Stimulated activated memory B cell treated with anti-CD40 and anti-IgM and Interleukin-4, amounts not matched to agents 10 μg/mL and 1 μg/mL and 100 μg/mL, for 72 hours (primary cell): ENCODE data around the gene BCKDK.
"Not testable (repeated sequence)": the region's sequence is repeated elsewhere in the genome, so short reads cannot be mapped to it uniquely, and the experiment has no call there.

ENCODE experiments used
- ATAC-seq: fragments of 150-1000 bp; cut with Tn5 transposase; 2 replicates; pipeline ENCODE4 v1.10.0; 2021
- H3K27ac Mint-ChIP-seq: one replicate; pipeline ENCODE4 v1.8.0; 2022; ENCODE audit warnings: mild to moderate bottlenecking, mixed read lengths
- H3K27me3 Mint-ChIP-seq: one replicate; pipeline ENCODE4 v1.8.0; 2022; ENCODE audit warnings: mixed read lengths
- H3K36me3 Mint-ChIP-seq: one replicate; pipeline ENCODE4 v1.8.0; 2022; ENCODE audit warnings: mixed read lengths
- H3K4me1 Mint-ChIP-seq: one replicate; pipeline ENCODE4 v1.8.0; 2022; ENCODE audit warnings: mixed read lengths
- H3K4me3 Mint-ChIP-seq: one replicate; pipeline ENCODE4 v1.8.0; 2022; ENCODE audit warnings: mild to moderate bottlenecking, moderate library complexity, mixed read lengths
- H3K9me3 Mint-ChIP-seq: one replicate; pipeline ENCODE4 v1.8.0; 2022; ENCODE audit warnings: mixed read lengths

BCKDK gene

GRCh38 chr16:31149894-31150890, 42.0 kb downstream of the BCKDK start, which contains the start of gene PRSS36:
PRSS36 (minus strand) TSS chr16:31150066; CDS start chr16:31150035, 31 bp downstream.
- Mint-ChIP-seq H3K4me1 (no peaks in the 10 kb centered on the region), H3K36me3 (no peaks in the 10 kb centered on the region), H3K27ac (no peak within 1 kb of the TSS), H3K27me3 (peaks cover 10% of the 10 kb centered on the region), H3K9me3 (no peaks in the 10 kb centered on the region), H3K4me3 (no peak within 1 kb of the TSS)
- ATAC-seq, result no peak

- not testable (repeated sequence) for H3K4me1 Mint-ChIP-seq, H3K27me3 Mint-ChIP-seq, ATAC-seq, H3K4me3 Mint-ChIP-seq, H3K27ac Mint-ChIP-seq, H3K9me3 Mint-ChIP-seq, H3K36me3 Mint-ChIP-seq
Measured at GRCh38 chr16:31150976-31151375, 42.8 kb downstream of the BCKDK start.

- no peaks in the 10 kb centered on the region for H3K27me3 Mint-ChIP-seq
- no peaks in the 10 kb centered on the region for H3K36me3 Mint-ChIP-seq
- no peaks in the 10 kb centered on the region for H3K9me3 Mint-ChIP-seq
- no peak overlapping the region for H3K27ac Mint-ChIP-seq
- H3K4me3 Mint-ChIP-seq, result peak overlapping the region; percentile 18
- ATAC-seq, result peak; percentile 59
- peaks cover 7% of the 10 kb centered on the region for H3K4me1 Mint-ChIP-seq
Measured at GRCh38 chr16:31157136-31157535, 49.0 kb downstream of the BCKDK start.
